NCI-H2196 (cell line): ENCODE measurements around the gene ACSS1.

ENCODE experiments used
- DNase-seq: peaks from one replicate; lab custom pipeline; 2025; ENCODE audit not compliant: unreplicated experiment; lab: John Stamatoyannopoulos, UW

The ACSS1 gene

DNA sequence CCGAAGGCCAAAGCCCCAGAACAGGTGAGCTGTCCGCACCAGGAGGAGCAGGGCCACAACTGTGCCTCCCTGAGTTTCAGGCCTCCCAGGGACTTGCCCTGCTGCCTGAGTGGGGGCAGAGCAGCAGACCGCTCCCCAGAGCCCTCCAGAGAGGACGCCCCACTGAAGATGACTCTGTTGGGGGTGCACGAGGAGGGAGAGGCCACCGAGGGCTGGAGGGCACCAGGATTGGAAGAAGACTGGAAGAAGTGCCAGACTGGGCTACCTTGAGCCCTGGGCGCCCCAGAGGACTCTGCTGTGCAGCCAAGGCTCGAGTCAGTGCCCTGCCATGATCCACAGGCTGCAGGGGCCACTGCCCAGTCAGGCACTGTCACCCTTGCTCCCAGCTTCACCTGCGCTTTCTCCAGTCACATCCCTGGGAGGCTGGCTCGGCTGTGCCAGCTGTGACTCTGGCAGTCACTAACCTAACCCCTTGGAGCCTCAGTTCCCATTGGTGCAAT lies 97.6 kb downstream of the ACSS1 start:
- DNase-seq, result no peak

DNA sequence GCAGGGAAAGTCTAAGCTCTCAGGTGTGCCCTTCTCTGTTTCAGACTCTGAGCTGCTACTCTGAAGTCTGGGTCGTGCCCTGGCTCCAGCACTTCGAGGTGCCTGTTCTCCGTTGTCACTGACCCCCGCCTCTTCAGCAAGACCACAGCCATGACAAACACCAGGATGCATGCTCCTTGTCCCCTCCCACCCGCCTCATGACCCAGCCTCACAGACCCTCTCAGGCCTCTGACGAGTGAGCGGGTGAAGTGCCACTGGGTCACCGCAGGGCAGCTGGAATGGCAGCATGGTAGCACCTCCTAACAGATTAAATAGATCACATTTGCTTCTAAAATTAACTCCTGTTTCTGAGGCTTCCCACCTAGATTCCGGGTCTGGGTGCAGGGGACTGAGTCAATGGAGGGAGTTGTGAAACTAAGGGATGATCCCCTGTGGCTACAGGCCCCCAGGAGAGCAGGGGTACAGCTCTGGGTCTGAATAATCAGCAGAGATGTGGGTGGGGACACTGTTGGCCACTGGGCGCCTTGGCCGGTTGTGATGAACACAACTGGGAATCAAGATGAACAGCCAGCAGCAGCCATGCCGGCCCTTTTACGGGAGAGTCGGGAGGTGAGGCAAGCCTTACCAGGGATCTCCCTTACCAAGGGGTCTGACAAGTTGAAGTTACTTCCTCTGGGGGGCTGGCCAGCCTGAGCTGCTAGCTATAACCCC lies 98.2 kb downstream of the ACSS1 start:
- DNase-seq, result no peak

DNA sequence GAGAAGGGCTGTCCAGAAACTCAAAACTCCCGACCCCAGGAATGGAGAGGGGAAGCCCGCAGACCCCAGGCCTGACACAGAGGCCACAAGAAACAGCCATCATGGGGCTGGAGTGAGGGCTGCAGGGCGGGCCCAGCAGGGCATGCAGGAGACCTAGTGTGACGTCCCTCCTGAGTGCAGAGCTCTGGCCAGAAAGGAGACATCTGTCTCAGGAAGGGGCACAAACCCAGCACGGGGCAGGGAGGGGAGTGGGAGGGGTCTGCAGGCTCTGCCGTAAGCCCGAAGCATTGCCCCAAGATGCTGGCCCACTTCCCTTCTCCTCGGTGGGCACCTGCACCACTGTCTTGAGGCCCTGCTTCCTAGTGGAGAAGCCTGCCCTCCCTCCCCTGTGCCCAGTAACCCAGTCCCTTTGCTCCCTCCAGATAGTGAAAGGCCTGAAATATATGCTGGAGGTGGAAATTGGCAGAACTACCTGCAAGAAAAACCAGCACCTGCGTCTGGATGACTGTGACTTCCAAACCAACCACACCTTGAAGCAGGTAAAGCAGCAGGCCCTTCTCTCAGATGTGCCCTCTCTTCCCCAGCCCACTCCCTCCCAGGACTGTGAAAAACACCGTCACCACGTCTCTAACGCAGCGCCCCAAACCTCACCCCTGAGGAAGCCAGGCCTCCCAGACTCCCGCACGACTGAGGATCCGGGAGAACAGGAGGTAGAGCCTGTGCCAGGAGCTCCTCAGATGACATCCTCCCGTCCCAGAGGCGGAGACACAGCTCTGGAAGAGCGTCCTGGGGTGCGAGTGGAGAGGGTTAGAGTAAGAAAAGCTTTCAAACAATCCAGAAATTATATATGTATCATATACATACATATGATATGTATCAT lies 99.2 kb downstream of the ACSS1 start:
- no peak for DNase-seq

DNA sequence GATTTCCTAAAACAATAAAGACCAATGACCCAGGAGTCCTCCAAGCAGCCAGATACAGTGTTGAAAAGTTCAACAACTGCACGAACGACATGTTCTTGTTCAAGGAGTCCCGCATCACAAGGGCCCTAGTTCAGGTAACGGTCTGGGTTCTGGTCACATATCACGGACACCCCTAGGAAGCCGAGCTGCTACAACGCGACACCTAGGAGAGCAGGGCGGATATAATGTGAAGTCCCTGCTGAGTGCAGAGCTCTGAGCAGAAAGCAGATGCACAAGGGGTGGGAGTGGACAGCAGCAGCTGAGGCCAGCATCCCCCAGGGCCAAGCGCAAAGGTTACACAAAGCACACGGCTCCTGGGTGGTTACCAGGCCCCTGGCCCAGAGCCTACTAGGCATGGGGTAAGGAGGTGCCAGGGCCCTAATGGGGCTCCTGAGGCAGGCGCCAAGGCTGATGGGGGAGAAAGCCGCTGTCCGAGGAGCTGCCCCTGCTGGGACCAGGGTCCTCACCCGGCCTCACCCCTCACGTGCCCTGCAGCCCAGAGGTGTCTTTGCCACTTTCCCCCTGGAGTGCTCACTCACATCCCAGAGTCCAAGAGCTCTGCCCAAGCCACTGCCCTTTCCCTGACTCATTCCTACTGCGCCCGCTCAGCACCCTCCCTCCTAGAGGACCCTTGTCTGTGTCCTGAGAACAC lies 100.5 kb downstream of the ACSS1 start:
- no peak for DNase-seq
